KMS-11 (cell line): ENCODE measurements around the gene KCTD21.

Source experiments
- H2AFZ ChIP-seq: fragments of 200-600 bp; sonication (generic); 2 replicates; pipeline ENCODE4 v1.6.1; 2016; ENCODE audit warnings: antibody characterized with exemption, mixed run types, low read depth
- H3K27ac ChIP-seq: fragments of 200-600 bp; sonication (generic); 2 replicates; pipeline ENCODE4 v1.6.1; 2016; ENCODE audit warnings: mild to moderate bottlenecking, mixed run types
- H3K27me3 ChIP-seq: fragments of 200-600 bp; sonication (generic); 2 replicates; pipeline ENCODE4 v1.6.1; 2017; ENCODE audit warnings: mild to moderate bottlenecking, low read depth, mixed run types, moderate library complexity; ENCODE audit not compliant: insufficient read depth
- H3K36me3 ChIP-seq: fragments of 200-600 bp; sonication (generic); 2 replicates; pipeline ENCODE4 v1.6.1; 2017; ENCODE audit warnings: mild to moderate bottlenecking, mixed run types; ENCODE audit not compliant: insufficient read depth
- H3K4me1 ChIP-seq: fragments of 200-600 bp; sonication (generic); 2 replicates; pipeline ENCODE4 v1.6.1; 2016; ENCODE audit warnings: mild to moderate bottlenecking, low read depth, mixed run types; ENCODE audit not compliant: poor library complexity, severe bottlenecking
- H3K4me2 ChIP-seq: fragments of 200-600 bp; sonication (generic); 2 replicates; pipeline ENCODE4 v1.7.0; 2016; ENCODE audit warnings: mild to moderate bottlenecking, mixed run types
- H3K4me3 ChIP-seq: fragments of 200-600 bp; sonication (generic); IDR thresholded peaks from 2 replicates; pipeline ENCODE4 v1.6.1; 2017; ENCODE audit warnings: low read depth, low read length, mixed read lengths; ENCODE audit not compliant: insufficient read depth
- H3K79me2 ChIP-seq: fragments of 200-600 bp; sonication (generic); 2 replicates; pipeline ENCODE4 v1.6.1; 2016; ENCODE audit warnings: low read depth, mixed run types; ENCODE audit not compliant: insufficient read depth
- H3K9ac ChIP-seq: fragments of 200-600 bp; sonication (generic); 2 replicates; pipeline ENCODE4 v1.6.1; 2016; ENCODE audit warnings: mild to moderate bottlenecking, mixed run types
- H4K20me1 ChIP-seq: fragments of 200-600 bp; sonication (generic); 2 replicates; pipeline ENCODE4 v1.6.1; 2016; ENCODE audit warnings: mild to moderate bottlenecking, mixed run types; ENCODE audit not compliant: insufficient read depth
- CTCF ChIP-seq: fragments of 200-600 bp; sonication (generic); conservative IDR thresholded peaks from 2 replicates; pipeline ENCODE4 v1.6.1; 2017; ENCODE audit warnings: low read depth, mild to moderate bottlenecking, antibody characterized with exemption, low read length, moderate library complexity, mixed read lengths

Gene KCTD21

GRCh38 chr11:78160557-78160956 lies 27.9 kb downstream of the KCTD21 start:
- no peak for TF ChIP-seq CTCF
- Histone ChIP-seq H3K4me3 (no peak overlapping the region), H2AFZ (no peak overlapping the region), H3K4me2 (no peak overlapping the region), H3K79me2 (no peaks in the 10 kb centered on the region), H3K9ac (no peak overlapping the region), H3K27ac (no peak overlapping the region), H3K4me1 (no peaks in the 10 kb centered on the region), H4K20me1 (no peaks in the 10 kb centered on the region), H3K27me3 (no peaks in the 10 kb centered on the region), H3K36me3 (no peaks in the 10 kb centered on the region)

- no peaks in the 10 kb centered on the region for H3K27me3 ChIP-seq
- no peak overlapping the region for H2AFZ ChIP-seq
- no peak overlapping the region for H3K4me2 ChIP-seq
- no peak overlapping the region for H3K27ac ChIP-seq
- TF ChIP-seq CTCF: no peak
- H3K36me3 ChIP-seq: no peaks in the 10 kb centered on the region
- no peaks in the 10 kb centered on the region for H4K20me1 ChIP-seq
- H3K4me3 ChIP-seq: no peak overlapping the region
- no peak overlapping the region for H3K9ac ChIP-seq
- no peaks in the 10 kb centered on the region for H3K79me2 ChIP-seq
- no peaks in the 10 kb centered on the region for H3K4me1 ChIP-seq
Measured at GRCh38 chr11:78158987-78159652, 29.3 kb downstream of the KCTD21 start.

GRCh38 chr11:78156127-78156844 lies 32.1 kb downstream of the KCTD21 start:
- no peak overlapping the region for H2AFZ ChIP-seq
- no peak for TF ChIP-seq CTCF
- H3K4me1 ChIP-seq: no peaks in the 10 kb centered on the region
- no peaks in the 10 kb centered on the region for H4K20me1 ChIP-seq
- no peak overlapping the region for H3K9ac ChIP-seq
- H3K79me2 ChIP-seq: no peaks in the 10 kb centered on the region
- H3K4me3 ChIP-seq: no peak overlapping the region
- no peaks in the 10 kb centered on the region for H3K27me3 ChIP-seq
- no peak overlapping the region for H3K4me2 ChIP-seq
- H3K36me3 ChIP-seq: no peaks in the 10 kb centered on the region
- no peak overlapping the region for H3K27ac ChIP-seq

- H2AFZ ChIP-seq: no peak overlapping the region
- H3K9ac ChIP-seq: no peak overlapping the region
- H3K27me3 ChIP-seq: no peaks in the 10 kb centered on the region
- H3K27ac ChIP-seq: no peak overlapping the region
- no peak for TF ChIP-seq CTCF
- H3K4me3 ChIP-seq: no peak overlapping the region
- no peak overlapping the region for H3K4me2 ChIP-seq
- H3K79me2 ChIP-seq: no peaks in the 10 kb centered on the region
- H4K20me1 ChIP-seq: no peaks in the 10 kb centered on the region
- no peaks in the 10 kb centered on the region for H3K4me1 ChIP-seq
- no peaks in the 10 kb centered on the region for H3K36me3 ChIP-seq
Measured at GRCh38 chr11:78151804-78152203, 36.6 kb downstream of the KCTD21 start.
